Liver (tissue), 9 donors: ENCODE measurements around the gene TRAPPC3. TPM values are rescaled to one million over a fixed set of nuclear protein-coding genes. Genes with fewer than 3 reads are reported as not detected.

Source experiments
- DNase-seq: peaks from one replicate; pipeline ENCODE4 v3.0.0-alpha.2; 2017; ENCODE audit warnings: low spot score
- H3K27ac ChIP-seq, 2 donors: one replicate each; pipeline ENCODE4 v1.7.0; 2013; ENCODE audit warnings: inconsistent platforms in 2 of 2, low read length in 2 of 2, control low read depth in 1 of 2, low read depth in 1 of 2, mild to moderate bottlenecking in 1 of 2
- H3K27me3 ChIP-seq, 4 donors: one replicate each; pipeline versions ENCODE4 v1.6.1 to v1.7.0; 2013; ENCODE audit warnings: low read length in 3 of 4, inconsistent platforms in 1 of 4, mild to moderate bottlenecking in 1 of 4, moderate library complexity in 1 of 4; ENCODE audit not compliant: control insufficient read depth in 4 of 4, insufficient read depth in 4 of 4
- H3K36me3 ChIP-seq, 4 donors: one replicate each; pipeline versions ENCODE4 v1.6.1 to v1.7.0; 2013; ENCODE audit warnings: low read length in 3 of 4, mild to moderate bottlenecking in 3 of 4, low read depth in 1 of 4, moderate library complexity in 1 of 4; ENCODE audit not compliant: control insufficient read depth in 4 of 4, insufficient read depth in 3 of 4
- H3K4me1 ChIP-seq, 4 donors: one replicate each; pipeline versions ENCODE4 v1.6.1 to v1.7.0; 2013; ENCODE audit warnings: low read length in 3 of 4, mild to moderate bottlenecking in 3 of 4, moderate library complexity in 1 of 4; ENCODE audit not compliant: control insufficient read depth in 4 of 4, insufficient read depth in 4 of 4
- H3K4me3 ChIP-seq, 3 donors: one replicate each; pipeline versions ENCODE4 v1.6.1 to v1.7.0; 2013; ENCODE audit warnings: low read length in 3 of 3, control low read depth in 1 of 3, low read depth in 1 of 3, mild to moderate bottlenecking in 1 of 3
- H3K9ac ChIP-seq, 2 donors: one replicate each; pipeline ENCODE4 v1.7.0; 2013; ENCODE audit warnings: low read length in 2 of 2, mild to moderate bottlenecking in 2 of 2, moderate library complexity in 2 of 2, control low read depth in 1 of 2, low read depth in 1 of 2
- H3K9me3 ChIP-seq, 4 donors: one replicate each; pipeline versions ENCODE4 v1.6.1 to v1.7.0; 2013; ENCODE audit warnings: low read length in 3 of 4; ENCODE audit not compliant: control insufficient read depth in 4 of 4
- ATF3 ChIP-seq: IDR thresholded peaks from 2 replicates; pipeline ENCODE4 v1.6.1; 2016; ENCODE audit warnings: antibody characterized with exemption
- EGR1 ChIP-seq, 2 donors: IDR thresholded peaks; 2 replicates each; pipeline ENCODE4 v1.6.1; 2016 to 2018; ENCODE audit warnings: antibody characterized with exemption in 2 of 2, low read depth in 2 of 2
- FOXA1 ChIP-seq: IDR thresholded peaks from 2 replicates; pipeline ENCODE4 v1.6.1; 2016; ENCODE audit warnings: antibody characterized with exemption
- FOXA2 ChIP-seq: IDR thresholded peaks from 2 replicates; pipeline ENCODE4 v1.6.1; 2016; ENCODE audit warnings: antibody characterized with exemption
- GABPA ChIP-seq, 2 donors: IDR thresholded peaks in 1 of 2; conservative IDR thresholded peaks in 1 of 2; 2 replicates each; pipeline ENCODE4 v1.6.1; 2016; ENCODE audit warnings: antibody characterized with exemption in 2 of 2, mild to moderate bottlenecking in 1 of 2, moderate library complexity in 1 of 2
- HNF4A ChIP-seq, 2 donors: conservative IDR thresholded peaks; 2 replicates each; pipeline ENCODE4 v1.6.1; 2016; ENCODE audit warnings: antibody characterized with exemption in 2 of 2, mild to moderate bottlenecking in 2 of 2
- HNF4G ChIP-seq: IDR thresholded peaks from 2 replicates; pipeline ENCODE4 v1.6.1; 2016; ENCODE audit warnings: antibody characterized with exemption
- JUND ChIP-seq, 2 donors: IDR thresholded peaks; 2 replicates each; pipeline ENCODE4 v1.6.1; 2016; ENCODE audit warnings: antibody characterized with exemption in 2 of 2
- MAX ChIP-seq: IDR thresholded peaks from 2 replicates; pipeline ENCODE4 v1.6.1; 2016; ENCODE audit warnings: antibody characterized with exemption
- NR2F2 ChIP-seq: IDR thresholded peaks from 2 replicates; pipeline ENCODE4 v1.6.1; 2016; ENCODE audit warnings: antibody characterized with exemption
- RAD21 ChIP-seq, 2 donors: IDR thresholded peaks; 2 replicates each; pipeline ENCODE4 v1.6.1; 2016; ENCODE audit warnings: antibody characterized with exemption in 2 of 2, mild to moderate bottlenecking in 2 of 2
- REST ChIP-seq: IDR thresholded peaks from 2 replicates; pipeline ENCODE4 v1.6.1; 2016; ENCODE audit warnings: antibody characterized with exemption, mild to moderate bottlenecking
- RXRA ChIP-seq, 2 donors: IDR thresholded peaks; 2 replicates each; pipeline ENCODE4 v1.6.1; 2017 to 2018; ENCODE audit warnings: antibody characterized with exemption in 2 of 2, mild to moderate bottlenecking in 1 of 2
- SP1 ChIP-seq: IDR thresholded peaks from 2 replicates; pipeline ENCODE4 v1.6.1; 2018; ENCODE audit warnings: antibody characterized with exemption, mild to moderate bottlenecking
- TAF1 ChIP-seq: conservative IDR thresholded peaks from 2 replicates; pipeline ENCODE4 v1.6.1; 2016; ENCODE audit warnings: antibody characterized with exemption, mild to moderate bottlenecking
- YY1 ChIP-seq: IDR thresholded peaks from 2 replicates; pipeline ENCODE4 v1.6.1; 2016; ENCODE audit warnings: antibody characterized with exemption, mild to moderate bottlenecking
- ZBTB33 ChIP-seq: IDR thresholded peaks from 2 replicates; pipeline ENCODE4 v1.6.1; 2016; ENCODE audit warnings: antibody characterized with exemption
- WGBS: extraction: QIAGEN DNeasy Blood & Tissue Kit; methylation state at CpG from one replicate; pipeline ENCODE4 v1.1.7; 2013; 5-methylcytosine and 5-hydroxymethylcytosine counted together
- polyA plus RNA-seq, 2 donors: library from polyadenylated mRNA; stranded (reverse) in 1 of 2; unstranded in 1 of 2; fragments of 200-250 nt in 1 of 2; fragments of >200 nt in 1 of 2; fragmentation: Nextera tagmentation in 1 of 2; extraction: Ambion mirVana in 1 of 2; gene quantifications; one replicate each; pipeline versions ENCODE4 v1.2.1 to v1.2.3, GENCODE V29; 2013 to 2015
- total RNA-seq, 2 donors: library from RNA; depleted of rRNA; stranded (reverse); fragments of >200 nt; gene quantifications; one replicate each; pipeline ENCODE4 v1.2.3, GENCODE V29; 2014
- TF ChIP-seq, protein P1 (sequence below): fragments of 150-350 bp; IDR thresholded peaks from 2 replicates; pipeline ENCODE4 v1.5.1; 2017; ENCODE audit warnings: improper control_type of control experiment, low read depth, low read length; ENCODE audit not compliant: missing input control
- donor health status: healthy.
- donor health status: healthy.
- donor health status: healthy.
- donor health status: healthy.
- donor health status: healthy.

The TRAPPC3 gene
- total and polyA plus RNA-seq, 4 donors: 24.2 to 56.1 (median 30.4) TPM

DNA sequence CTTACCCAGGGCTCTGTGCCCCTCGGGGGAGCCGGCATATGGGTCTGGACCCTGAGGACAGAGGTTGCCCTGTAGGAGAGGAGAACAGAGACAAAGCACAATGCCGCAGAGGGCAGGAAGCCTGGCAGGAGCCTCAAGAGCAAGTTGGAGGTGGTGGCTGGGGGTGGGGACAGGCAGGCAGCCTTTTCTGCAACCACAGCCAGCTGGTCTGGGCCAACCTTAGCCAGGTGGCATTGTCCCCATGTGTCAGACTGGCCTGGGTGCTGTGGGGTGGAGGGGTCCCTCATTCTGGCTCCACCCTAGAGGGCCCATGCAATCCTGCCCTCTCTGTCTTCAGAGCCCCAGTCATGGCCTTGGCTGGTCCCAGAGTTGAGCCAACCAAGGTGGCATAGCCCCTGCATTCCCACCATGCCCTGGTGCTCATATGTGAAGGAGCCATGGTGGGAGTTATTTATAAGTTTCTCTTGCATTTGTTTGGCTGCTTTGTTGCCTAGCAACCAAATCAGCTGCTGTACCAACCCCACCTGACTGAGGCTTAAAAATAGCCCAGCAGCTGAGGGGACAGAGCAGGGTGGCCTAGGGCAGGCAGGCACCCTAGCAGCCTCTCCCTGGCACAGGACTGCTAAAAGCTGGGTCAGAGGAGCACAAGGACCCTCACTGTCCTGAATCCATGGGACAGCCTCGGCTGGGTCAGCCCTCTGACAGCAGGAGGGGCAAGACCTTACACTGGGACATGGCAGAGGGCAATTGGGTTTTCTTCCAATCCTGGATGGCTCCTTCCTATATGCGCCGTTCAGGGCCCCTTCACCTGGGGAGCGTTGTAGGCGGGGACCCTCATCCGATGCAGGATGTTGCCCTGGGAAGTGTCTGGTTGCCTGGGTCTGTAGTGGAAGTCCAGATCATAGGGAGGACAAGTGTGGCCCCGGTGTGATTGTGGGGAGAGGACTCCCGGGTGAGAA is 26.1 kb upstream of the TRAPPC3 start:
- Histone ChIP-seq H3K4me3 (no peak overlapping the region), H3K27me3 (no peaks in the 10 kb centered on the region), H3K9me3 (no peaks in the 10 kb centered on the region), H3K27ac (no peak overlapping the region), H3K36me3 (peaks cover 6 to 30% (median 16%) of the 10 kb centered on the region in 4 donors), H3K4me1 (peaks cover 0 to 18% (median 11%) of the 10 kb centered on the region in 4 donors), H3K9ac (no peak overlapping the region)
- WGBS: 90% methylated on average over 11 of the region's 11 CpGs
- TF ChIP-seq GABPA (IDR thresholded peaks at IDR 0.05 in 1 of 2, conservative IDR thresholded peaks at IDR 0.05 in 1 of 2): no peak
- no peak for TF ChIP-seq YY1
- TF ChIP-seq MAX: no peak
- TF ChIP-seq, protein P1, sequence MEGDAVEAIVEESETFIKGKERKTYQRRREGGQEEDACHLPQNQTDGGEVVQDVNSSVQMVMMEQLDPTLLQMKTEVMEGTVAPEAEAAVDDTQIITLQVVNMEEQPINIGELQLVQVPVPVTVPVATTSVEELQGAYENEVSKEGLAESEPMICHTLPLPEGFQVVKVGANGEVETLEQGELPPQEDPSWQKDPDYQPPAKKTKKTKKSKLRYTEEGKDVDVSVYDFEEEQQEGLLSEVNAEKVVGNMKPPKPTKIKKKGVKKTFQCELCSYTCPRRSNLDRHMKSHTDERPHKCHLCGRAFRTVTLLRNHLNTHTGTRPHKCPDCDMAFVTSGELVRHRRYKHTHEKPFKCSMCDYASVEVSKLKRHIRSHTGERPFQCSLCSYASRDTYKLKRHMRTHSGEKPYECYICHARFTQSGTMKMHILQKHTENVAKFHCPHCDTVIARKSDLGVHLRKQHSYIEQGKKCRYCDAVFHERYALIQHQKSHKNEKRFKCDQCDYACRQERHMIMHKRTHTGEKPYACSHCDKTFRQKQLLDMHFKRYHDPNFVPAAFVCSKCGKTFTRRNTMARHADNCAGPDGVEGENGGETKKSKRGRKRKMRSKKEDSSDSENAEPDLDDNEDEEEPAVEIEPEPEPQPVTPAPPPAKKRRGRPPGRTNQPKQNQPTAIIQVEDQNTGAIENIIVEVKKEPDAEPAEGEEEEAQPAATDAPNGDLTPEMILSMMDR: no peak
- TF ChIP-seq RXRA (IDR thresholded peaks at IDR 0.05): no peak
- no peak for TF ChIP-seq EGR1 (IDR thresholded peaks at IDR 0.05; ENCODE audit: low read depth in 2 of 2)
- TF ChIP-seq REST: no peak
- no peak for TF ChIP-seq SP1
- no peak for TF ChIP-seq HNF4A (conservative IDR thresholded peaks at IDR 0.05)
- no peak for TF ChIP-seq ZBTB33
- TF ChIP-seq ATF3: no peak
- no peak for TF ChIP-seq HNF4G
- TF ChIP-seq TAF1: no peak
- no peak for TF ChIP-seq FOXA2
- no peak for TF ChIP-seq NR2F2
- no peak for TF ChIP-seq FOXA1
- no peak for TF ChIP-seq JUND (IDR thresholded peaks at IDR 0.05)
- TF ChIP-seq RAD21 (IDR thresholded peaks at IDR 0.05): no peak
- no peak for DNase-seq
